GM19467 (cell line): ENCODE measurements around the gene PCNX3.
"Not testable (repeated sequence)": the region's sequence is repeated elsewhere in the genome, so short reads cannot be mapped to it uniquely, and the experiment has no call there.

ENCODE experiments used
- ATAC-seq: cut with Tn5 transposase; IDR thresholded peaks from one replicate; pipeline ENCODE4 v1.9.1; 2021; ENCODE audit warnings: mild to moderate bottlenecking, moderate library complexity; ENCODE audit not compliant: unreplicated experiment

PCNX3 gene

GRCh38 chr11:65637794-65638419, 22.3 kb downstream of the PCNX3 start, which contains the start of gene SIPA1:
TSS of gene SIPA1 (plus strand) at chr11:65638101. CDS start at chr11:65640922, 2,821 bp downstream.
- ATAC-seq, result no peak

DNA sequence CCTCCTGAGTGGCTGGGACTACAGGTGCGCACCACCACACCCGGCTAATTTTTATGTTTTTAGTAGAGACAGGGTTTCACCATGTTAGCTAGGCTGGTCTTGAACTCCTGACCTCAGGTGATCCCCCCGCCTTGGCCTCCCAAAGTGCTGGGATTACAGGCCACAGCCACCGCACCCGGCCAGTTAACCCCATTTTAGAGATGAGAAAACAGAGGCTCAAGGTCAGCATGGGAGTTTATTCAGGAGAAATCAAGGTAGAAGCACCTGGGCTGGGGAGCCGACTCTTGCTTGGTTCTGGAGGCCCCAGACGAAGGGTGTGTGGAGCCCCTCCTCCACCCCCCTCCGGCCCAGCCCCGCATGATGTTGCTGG, 23.6 kb downstream of the PCNX3 start:
- ATAC-seq, result not testable (repeated sequence)

DNA sequence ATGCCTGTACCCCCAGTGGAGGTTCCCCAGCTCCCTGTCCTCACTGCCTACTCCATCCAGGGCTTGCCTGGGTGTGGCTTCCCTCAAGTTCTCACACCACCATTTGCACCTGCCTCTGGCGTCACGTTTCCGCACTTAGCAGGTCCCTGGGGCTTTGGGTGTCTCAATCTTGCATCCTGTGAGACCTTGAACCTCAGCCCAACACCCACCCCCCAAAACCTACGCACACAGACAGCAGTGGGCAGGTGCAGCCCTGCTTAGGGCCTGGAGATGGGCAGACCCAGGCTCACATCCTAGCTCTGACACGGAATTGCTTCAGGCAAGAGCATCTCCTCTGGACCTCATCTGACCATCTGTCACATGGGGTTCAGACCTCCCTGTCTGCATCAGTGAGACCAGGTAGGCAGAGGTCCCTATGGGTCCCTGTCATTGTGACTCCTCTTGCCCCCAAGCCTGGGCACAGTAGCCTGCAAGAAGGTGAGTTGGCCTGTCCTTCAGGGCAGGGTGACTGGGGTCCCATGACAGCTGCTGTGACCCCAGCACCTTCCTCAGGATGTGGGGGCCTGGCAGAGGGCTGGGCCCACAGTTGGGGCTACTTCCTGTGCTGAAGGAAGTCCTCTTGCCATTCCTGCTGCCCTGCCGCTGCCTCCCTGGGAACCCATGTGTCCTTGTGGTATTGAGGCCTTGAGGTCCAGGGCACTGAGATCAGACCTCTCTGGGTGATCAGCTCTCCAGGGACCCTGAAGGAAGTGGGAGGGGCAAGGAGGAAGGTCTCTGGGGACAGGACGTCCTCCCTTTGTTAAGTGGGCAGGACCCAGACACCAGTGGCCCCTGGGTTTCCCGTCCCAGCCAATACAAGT, 24.3 kb downstream of the PCNX3 start:
- ATAC-seq, result peak; percentile 30

DNA sequence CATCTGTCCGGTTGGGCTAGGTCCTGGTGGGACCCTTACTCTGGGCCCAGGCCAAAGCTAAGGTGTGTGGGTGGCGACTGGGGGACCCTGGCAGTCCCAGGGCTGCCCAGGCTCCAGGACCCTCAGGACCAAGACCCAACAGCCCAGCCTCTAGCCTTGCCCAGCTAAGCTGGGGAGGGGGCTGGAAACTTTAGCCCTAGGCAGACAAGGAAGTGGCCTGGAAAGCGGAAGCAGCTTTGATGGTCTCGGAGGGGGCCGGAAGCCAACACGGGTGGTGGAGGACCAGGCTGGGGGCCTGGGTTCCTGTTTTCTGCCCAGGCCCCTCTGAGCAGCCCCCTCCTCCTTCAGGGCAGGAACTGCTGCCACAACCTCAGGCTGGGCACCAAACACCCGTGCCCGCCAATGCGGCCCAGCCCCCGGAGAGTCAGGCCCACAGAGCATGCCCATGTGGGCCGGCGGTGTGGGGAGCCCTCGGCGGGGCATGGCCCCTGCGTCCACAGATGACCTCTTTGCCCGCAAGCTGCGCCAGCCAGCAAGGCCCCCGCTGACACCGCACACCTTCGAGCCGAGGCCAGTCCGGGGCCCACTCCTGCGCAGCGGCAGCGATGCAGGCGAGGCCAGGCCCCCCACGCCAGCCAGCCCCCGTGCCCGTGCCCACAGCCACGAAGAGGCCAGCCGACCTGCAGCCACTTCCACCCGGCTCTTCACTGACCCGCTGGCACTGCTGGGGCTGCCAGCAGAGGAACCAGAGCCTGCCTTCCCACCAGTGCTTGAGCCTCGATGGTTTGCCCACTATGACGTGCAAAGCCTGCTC, 25.1 kb downstream of the PCNX3 start:
- ATAC-seq, result no peak

- no peak for ATAC-seq
These were observed 25.9 kb downstream of the PCNX3 start for GRCh38 chr11:65641297-65642013.

- ATAC-seq, result no peak
These were observed 26.6 kb downstream of the PCNX3 start for GRCh38 chr11:65642014-65642671.

DNA sequence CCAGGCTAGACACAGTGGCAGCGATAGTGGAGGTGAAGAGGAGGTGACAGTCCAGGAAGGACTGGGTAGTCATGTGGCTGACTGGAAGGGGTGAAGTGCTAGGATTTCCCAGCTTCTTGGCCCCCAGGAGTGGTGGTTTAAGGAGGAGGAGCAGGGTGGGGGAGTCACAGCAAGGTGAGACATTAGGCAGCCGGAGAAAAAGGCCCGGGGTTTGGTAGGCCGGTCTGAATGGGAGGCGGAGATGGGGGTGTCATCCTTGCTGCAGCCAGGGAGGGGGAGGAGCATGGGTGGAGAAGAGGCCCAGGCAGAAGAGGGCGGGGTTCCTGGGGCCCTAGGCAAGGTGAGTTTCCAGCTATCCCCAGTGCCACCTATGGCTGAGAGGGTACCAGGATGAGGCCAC, 28.4 kb downstream of the PCNX3 start:
- no peak for ATAC-seq

GRCh38 chr11:65644837-65645236, 29.3 kb downstream of the PCNX3 start:
- no peak for ATAC-seq

DNA sequence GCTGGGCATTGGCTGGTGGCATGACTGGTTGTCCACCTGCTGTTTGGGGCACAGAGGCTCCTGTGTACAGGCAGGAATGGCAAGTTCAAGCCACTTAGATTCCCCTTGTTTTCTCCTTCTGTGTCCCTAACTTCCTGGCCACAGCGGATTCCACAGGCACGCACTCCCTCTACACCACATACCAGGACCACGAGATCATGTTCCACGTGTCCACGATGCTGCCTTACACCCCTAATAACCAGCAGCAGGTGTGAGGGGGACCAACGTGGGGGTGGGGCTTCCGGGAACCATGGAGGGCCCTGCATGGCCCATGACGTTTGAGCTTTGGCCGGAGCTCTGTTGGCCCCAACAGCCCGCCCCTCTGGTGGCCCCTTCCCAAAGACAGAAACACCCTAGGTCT, 30.1 kb downstream of the PCNX3 start:
- ATAC-seq, result no peak

DNA sequence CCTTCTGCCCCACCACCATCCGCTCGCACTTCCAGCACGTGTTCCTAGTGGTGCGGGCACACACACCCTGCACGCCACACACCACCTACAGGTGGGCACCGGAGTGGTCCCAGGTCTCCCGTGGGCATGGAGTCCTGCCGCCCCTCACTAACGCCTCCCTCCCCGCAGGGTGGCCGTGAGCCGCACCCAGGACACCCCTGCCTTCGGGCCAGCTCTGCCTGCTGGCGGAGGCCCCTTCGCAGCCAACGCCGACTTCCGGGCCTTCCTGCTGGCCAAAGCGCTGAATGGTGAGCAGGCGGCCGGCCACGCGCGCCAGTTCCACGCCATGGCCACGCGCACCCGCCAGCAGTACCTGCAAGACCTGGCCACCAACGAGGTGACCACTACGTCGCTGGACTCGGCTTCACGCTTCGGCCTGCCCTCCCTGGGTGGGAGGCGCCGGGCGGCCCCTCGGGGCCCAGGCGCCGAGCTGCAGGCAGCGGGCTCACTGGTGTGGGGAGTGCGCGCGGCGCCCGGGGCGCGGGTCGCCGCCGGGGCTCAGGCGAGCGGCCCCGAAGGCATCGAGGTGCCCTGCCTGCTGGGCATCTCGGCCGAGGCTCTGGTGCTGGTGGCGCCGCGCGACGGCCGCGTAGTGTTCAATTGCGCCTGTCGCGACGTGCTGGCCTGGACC, 30.8 kb downstream of the PCNX3 start:
- no peak for ATAC-seq

DNA sequence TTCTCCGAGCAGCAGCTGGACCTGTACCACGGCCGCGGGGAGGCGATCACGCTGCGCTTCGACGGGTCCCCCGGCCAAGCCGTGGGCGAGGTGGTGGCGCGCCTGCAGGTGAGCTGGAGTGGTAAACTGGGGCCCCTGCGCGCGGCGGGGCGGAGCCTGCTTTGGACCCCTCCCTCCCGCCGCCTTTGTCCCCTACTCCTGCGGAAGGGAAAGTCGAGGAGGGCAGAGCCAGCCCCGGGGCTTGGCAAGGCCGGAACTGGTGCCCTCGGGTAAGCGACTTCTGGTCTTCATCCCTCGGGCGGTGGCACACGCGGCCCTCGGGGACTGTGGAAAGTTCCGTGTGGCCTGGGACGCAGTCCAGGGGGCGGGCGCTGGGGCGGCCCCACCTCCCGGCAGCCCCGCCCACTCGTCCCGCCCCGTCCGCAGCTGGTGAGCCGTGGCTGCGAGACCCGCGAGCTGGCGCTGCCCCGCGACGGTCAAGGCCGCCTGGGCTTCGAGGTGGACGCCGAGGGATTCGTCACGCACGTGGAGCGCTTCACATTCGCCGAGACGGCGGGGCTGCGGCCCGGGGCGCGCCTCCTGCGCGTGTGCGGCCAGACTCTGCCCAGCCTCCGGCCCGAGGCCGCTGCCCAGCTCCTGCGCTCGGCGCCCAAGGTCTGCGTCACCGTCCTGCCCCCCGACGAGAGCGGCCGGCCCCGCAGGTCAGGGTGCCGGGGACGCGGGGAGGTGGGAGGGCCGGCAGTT, 31.6 kb downstream of the PCNX3 start:
- no peak for ATAC-seq

GRCh38 chr11:65648997-65649493, 33.5 kb downstream of the PCNX3 start:
- ATAC-seq, result no peak

- no peak for ATAC-seq
These were observed 34.3 kb downstream of the PCNX3 start for GRCh38 chr11:65649656-65650546.

- no peak for ATAC-seq
These were observed 35.2 kb downstream of the PCNX3 start for GRCh38 chr11:65650547-65651338.

GRCh38 chr11:65651339-65651588, 35.7 kb downstream of the PCNX3 start:
- ATAC-seq, result no peak

- no peak for ATAC-seq
These were observed 36.3 kb downstream of the PCNX3 start for GRCh38 chr11:65651589-65652510.
